Mesendoderm (in vitro differentiated cells): ENCODE measurements around the gene MTFMT.

Experiments used
- DNase-seq: peaks from one replicate; pipeline ENCODE4 v3.0.0; 2013
- H2AK5ac ChIP-seq: 2 replicates; pipeline ENCODE4 v1.6.1; 2013; ENCODE audit warnings: low read length, inconsistent platforms
- H2BK120ac ChIP-seq: 2 replicates; pipeline ENCODE4 v1.6.1; 2013; ENCODE audit warnings: low read depth, mild to moderate bottlenecking, low read length, moderate library complexity, mixed read lengths
- H2BK15ac ChIP-seq: replicated peaks from 2 replicates; pipeline ENCODE4 v1.6.1; 2013; ENCODE audit warnings: low read depth, mild to moderate bottlenecking, moderate library complexity
- H2BK5ac ChIP-seq: 2 replicates; pipeline ENCODE4 v1.6.1; 2013; ENCODE audit warnings: low read length, inconsistent platforms
- H3K18ac ChIP-seq: 2 replicates; pipeline ENCODE4 v1.6.1; 2013; ENCODE audit warnings: mild to moderate bottlenecking, low read length, mixed read lengths
- H3K23ac ChIP-seq: one replicate; pipeline ENCODE4 v1.6.1; 2013; ENCODE audit warnings: low read length
- H3K27ac ChIP-seq: 2 replicates; pipeline ENCODE4 v1.5.1; 2013; ENCODE audit warnings: low read depth, mild to moderate bottlenecking, inconsistent platforms, low read length, moderate library complexity
- H3K27me3 ChIP-seq: 2 replicates; pipeline ENCODE4 v1.6.1; 2013; ENCODE audit warnings: low read length, control low read depth, mild to moderate bottlenecking, inconsistent platforms; ENCODE audit not compliant: insufficient read depth, poor library complexity
- H3K36me3 ChIP-seq: 2 replicates; pipeline ENCODE4 v1.6.1; 2013; ENCODE audit warnings: low read length, inconsistent platforms; ENCODE audit not compliant: control insufficient read depth, insufficient read depth
- H3K4ac ChIP-seq: one replicate; pipeline ENCODE4 v1.6.1; 2013; ENCODE audit warnings: low read depth, mild to moderate bottlenecking, low read length, moderate library complexity
- H3K4me1 ChIP-seq: 2 replicates; pipeline ENCODE4 v1.6.1; 2013; ENCODE audit warnings: low read depth, low read length, inconsistent platforms; ENCODE audit not compliant: control insufficient read depth
- H3K4me2 ChIP-seq: 2 replicates; pipeline ENCODE4 v1.6.1; 2013; ENCODE audit warnings: low read length
- H3K4me3 ChIP-seq: 2 replicates; pipeline ENCODE4 v1.5.1; 2013; ENCODE audit warnings: mild to moderate bottlenecking, low read length
- H3K56ac ChIP-seq: one replicate; pipeline ENCODE4 v1.6.1; 2013; ENCODE audit warnings: low read length
- H3K79me1 ChIP-seq: 2 replicates; pipeline ENCODE4 v1.6.1; 2013; ENCODE audit warnings: low read length, inconsistent platforms
- H3K79me2 ChIP-seq: 2 replicates; pipeline ENCODE4 v1.6.1; 2013; ENCODE audit warnings: mild to moderate bottlenecking, low read length; ENCODE audit not compliant: control insufficient read depth, insufficient read depth
- H3K9ac ChIP-seq: 2 replicates; pipeline ENCODE4 v1.6.1; 2013; ENCODE audit warnings: low read length, inconsistent platforms
- H4K5ac ChIP-seq: one replicate; pipeline ENCODE4 v1.6.1; 2013; ENCODE audit warnings: low read length
- H4K8ac ChIP-seq: one replicate; pipeline ENCODE4 v1.6.1; 2013; ENCODE audit warnings: low read depth, mild to moderate bottlenecking, control low read depth, low read length, moderate library complexity
- WGBS: extraction: QIAGEN DNeasy Blood & Tissue Kit; methylation state at CpG from one replicate; pipeline ENCODE4 v1.1.7; 2013; ENCODE audit warnings: low lambda C conversion rate, missing lambda C conversion rate; ENCODE audit not compliant: insufficient coverage; ENCODE audit errors: extremely low coverage; 5-methylcytosine and 5-hydroxymethylcytosine counted together

MTFMT gene

DNA sequence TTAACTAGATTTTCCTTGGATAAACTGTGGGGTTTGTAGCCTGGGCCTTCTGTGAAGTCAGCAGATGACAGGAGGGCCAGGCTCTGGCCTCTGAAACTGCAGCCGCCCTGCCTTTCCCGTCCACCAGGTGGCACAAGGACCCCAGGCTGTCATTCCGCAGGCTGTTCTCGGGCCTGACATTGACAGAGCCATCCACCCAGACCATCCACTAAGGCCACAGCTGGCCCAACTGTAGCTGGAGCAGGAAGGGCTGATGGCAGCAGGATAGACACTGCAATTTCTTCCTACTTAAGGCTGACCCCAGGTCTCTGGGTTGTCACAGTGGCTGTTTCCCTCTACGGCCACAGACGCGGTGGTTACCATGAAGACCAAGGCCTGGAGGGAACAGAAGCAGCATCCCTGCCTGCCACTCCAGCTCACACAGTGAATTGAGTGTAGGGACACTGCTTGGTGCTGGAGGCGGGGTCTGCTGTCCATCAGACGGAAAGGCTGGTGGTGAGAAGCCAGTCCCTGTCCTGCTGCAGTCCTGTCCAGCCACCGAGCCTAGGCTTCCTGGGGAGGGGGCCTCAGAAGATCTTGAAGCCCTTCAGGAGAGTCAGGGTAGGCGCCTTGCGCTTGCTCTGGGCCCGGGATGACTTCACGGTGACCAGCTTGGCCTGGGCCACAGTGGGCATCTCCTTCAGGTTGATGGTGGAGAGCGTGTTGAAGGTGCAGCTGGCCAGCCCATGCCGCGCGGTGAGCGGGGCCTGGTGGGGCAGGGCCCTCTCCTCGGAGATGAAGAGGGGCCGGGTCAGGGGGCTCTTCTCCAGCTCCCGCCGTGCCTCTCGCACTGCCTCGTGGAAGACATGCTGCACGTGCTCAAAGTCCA, 25.1 kb upstream of the MTFMT start:
- no peak overlapping the region for H3K56ac ChIP-seq
- H3K4me2 ChIP-seq, result no peak overlapping the region
- peak; percentile 76 for DNase-seq
- no peaks in the 10 kb centered on the region for H3K79me1 ChIP-seq
- peaks cover under 1% of the 10 kb centered on the region for H3K4me1 ChIP-seq
- H3K18ac ChIP-seq, result no peak overlapping the region
- no peak overlapping the region for H4K5ac ChIP-seq
- H4K8ac ChIP-seq, result no peak overlapping the region
- H2BK120ac ChIP-seq, result no peak overlapping the region
- no peaks in the 10 kb centered on the region for H3K27me3 ChIP-seq
- H3K27ac ChIP-seq, result no peak overlapping the region
- H2BK5ac ChIP-seq, result no peak overlapping the region
- H2BK15ac ChIP-seq, result no peak overlapping the region
- no CpG with 5 or more reads among the region's 26 CpGs for WGBS
- no peaks in the 10 kb centered on the region for H3K79me2 ChIP-seq
- peaks cover 8% of the 10 kb centered on the region for H3K36me3 ChIP-seq
- no peak overlapping the region for H3K23ac ChIP-seq
- no peak overlapping the region for H3K9ac ChIP-seq
- no peak overlapping the region for H2AK5ac ChIP-seq
- no peak overlapping the region for H3K4ac ChIP-seq
- H3K4me3 ChIP-seq, result no peak overlapping the region

DNA sequence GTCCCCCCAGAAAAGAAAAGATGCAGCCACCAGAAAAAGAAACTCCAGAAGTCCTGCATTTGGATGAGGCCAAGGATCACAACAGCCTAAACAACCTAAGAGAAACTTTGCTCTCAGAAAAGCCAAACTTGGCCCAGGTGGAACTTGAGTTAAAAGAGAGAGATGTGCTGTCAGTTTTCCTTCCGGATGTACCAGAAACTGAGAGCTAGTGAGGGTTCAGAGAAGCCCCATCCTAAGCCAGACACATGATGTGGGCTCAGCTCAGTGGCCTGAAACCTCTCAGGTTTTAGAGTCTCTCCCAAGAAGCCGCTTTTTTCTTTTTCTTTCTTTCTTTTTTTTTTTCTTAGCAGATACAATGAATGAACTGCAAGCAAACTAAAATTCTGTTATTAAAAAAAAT, 23.5 kb upstream of the MTFMT start:
- no peak overlapping the region for H3K27ac ChIP-seq
- H3K79me1 ChIP-seq, result no peaks in the 10 kb centered on the region
- H2BK15ac ChIP-seq, result no peak overlapping the region
- peaks cover 7% of the 10 kb centered on the region for H3K36me3 ChIP-seq
- no CpG with 5 or more reads among the region's 2 CpGs for WGBS
- H3K4ac ChIP-seq, result no peak overlapping the region
- H3K56ac ChIP-seq, result no peak overlapping the region
- H2BK120ac ChIP-seq, result no peak overlapping the region
- H4K8ac ChIP-seq, result no peak overlapping the region
- H3K4me2 ChIP-seq, result no peak overlapping the region
- no peak overlapping the region for H3K9ac ChIP-seq
- H3K4me3 ChIP-seq, result no peak overlapping the region
- no peak overlapping the region for H3K18ac ChIP-seq
- no peak overlapping the region for H4K5ac ChIP-seq
- H3K23ac ChIP-seq, result no peak overlapping the region
- H3K27me3 ChIP-seq, result no peaks in the 10 kb centered on the region
- no peak overlapping the region for H2BK5ac ChIP-seq
- DNase-seq, result no peak
- H2AK5ac ChIP-seq, result no peak overlapping the region
- H3K79me2 ChIP-seq, result no peaks in the 10 kb centered on the region
- H3K4me1 ChIP-seq, result peaks cover 2% of the 10 kb centered on the region

DNA sequence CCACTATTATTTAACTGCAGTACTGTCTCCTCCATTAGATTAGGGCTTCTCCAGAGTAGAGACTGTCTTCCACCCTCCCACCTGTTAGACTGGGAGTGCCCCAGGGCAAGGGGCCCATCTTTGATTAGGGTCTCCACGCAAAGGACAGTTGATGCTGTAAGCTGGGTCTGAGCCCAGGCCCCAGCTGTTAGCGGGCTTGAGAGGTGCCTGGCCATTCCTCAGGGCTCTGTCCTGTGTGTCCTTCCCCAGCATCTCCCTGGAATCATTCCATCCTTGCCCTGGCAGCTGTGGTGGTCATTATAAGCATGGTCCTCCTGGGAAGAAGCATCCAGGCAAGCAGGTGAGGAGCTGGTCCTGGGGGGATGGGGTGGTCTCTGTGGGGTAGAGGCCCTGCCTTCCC, 21.8 kb upstream of the MTFMT start:
- Histone ChIP-seq H2BK15ac (no peak overlapping the region), H3K27ac (no peak overlapping the region), H3K4me2 (no peak overlapping the region), H3K4ac (no peak overlapping the region), H3K18ac (no peak overlapping the region), H2BK5ac (no peak overlapping the region), H3K4me1 (peaks cover 2% of the 10 kb centered on the region), H3K56ac (no peak overlapping the region), H4K8ac (no peak overlapping the region), H4K5ac (no peak overlapping the region), H3K27me3 (no peaks in the 10 kb centered on the region), H2AK5ac (no peak overlapping the region), H3K36me3 (peaks cover 7% of the 10 kb centered on the region), H3K4me3 (no peak overlapping the region), H3K9ac (no peak overlapping the region), H3K23ac (no peak overlapping the region), H2BK120ac (no peak overlapping the region), H3K79me2 (no peaks in the 10 kb centered on the region), H3K79me1 (no peaks in the 10 kb centered on the region)
- WGBS, result no CpG with 5 or more reads among the region's 2 CpGs
- no peak for DNase-seq

DNA sequence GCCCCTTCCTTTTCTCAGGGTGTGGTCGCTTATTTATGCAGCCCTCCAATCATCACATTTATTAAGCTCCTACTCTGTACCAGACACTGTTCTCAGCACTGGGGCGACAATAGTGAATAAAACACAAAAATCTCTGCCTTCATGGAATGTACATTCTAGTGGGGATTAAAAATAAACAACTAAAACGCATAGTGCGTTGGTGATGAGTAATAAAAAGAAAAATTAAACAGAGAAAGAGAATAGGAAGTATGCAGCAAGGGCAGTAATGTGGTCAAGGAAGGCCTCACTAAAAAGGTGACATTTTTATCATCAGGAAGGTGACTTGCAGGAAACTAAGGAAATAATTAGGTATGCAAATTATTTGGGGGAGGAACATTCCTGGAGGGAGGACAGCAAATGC, 20.8 kb upstream of the MTFMT start:
- Histone ChIP-seq H4K5ac (no peak overlapping the region), H4K8ac (no peak overlapping the region), H2BK120ac (no peak overlapping the region), H3K4me2 (no peak overlapping the region), H3K9ac (no peak overlapping the region), H3K27ac (no peak overlapping the region), H2BK15ac (no peak overlapping the region), H3K79me1 (no peaks in the 10 kb centered on the region), H3K36me3 (peaks cover 3% of the 10 kb centered on the region), H3K18ac (no peak overlapping the region), H3K27me3 (no peaks in the 10 kb centered on the region), H2BK5ac (no peak overlapping the region), H3K23ac (no peak overlapping the region), H3K56ac (no peak overlapping the region), H3K4me1 (peaks cover 2% of the 10 kb centered on the region), H3K4ac (no peak overlapping the region), H3K4me3 (no peak overlapping the region), H3K79me2 (no peaks in the 10 kb centered on the region), H2AK5ac (no peak overlapping the region)
- 100% methylated on average over 2 of the region's 4 CpGs for WGBS
- DNase-seq, result no peak

DNA sequence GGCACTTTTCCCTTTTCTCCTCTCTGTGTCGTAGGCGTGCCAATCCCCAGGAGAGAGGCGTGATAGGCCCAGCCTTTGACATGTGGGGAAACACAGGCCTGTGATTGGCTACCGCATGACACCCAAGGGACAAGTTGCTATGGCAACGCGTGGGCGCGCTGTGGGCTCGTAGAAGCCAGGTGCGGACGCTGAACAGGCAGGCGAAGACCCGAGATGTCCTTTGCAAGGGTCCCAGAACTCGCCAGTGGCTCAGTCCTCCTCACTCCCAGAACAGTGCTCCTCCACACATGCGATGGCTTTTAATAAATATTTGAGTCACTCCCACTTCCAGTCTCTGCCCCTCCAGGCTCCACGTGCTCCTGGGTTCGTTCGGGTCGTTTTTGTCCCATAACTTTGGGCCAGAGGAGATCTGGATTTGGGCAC, 20.0 kb upstream of the MTFMT start:
- peaks cover 2% of the 10 kb centered on the region for H3K4me1 ChIP-seq
- no peak overlapping the region for H3K56ac ChIP-seq
- no peak overlapping the region for H2BK15ac ChIP-seq
- H3K79me1 ChIP-seq, result no peaks in the 10 kb centered on the region
- peak; percentile 97 for DNase-seq
- H3K36me3 ChIP-seq, result no peaks in the 10 kb centered on the region
- no peak overlapping the region for H4K8ac ChIP-seq
- no peak overlapping the region for H3K27ac ChIP-seq
- no CpG with 5 or more reads among the region's 19 CpGs for WGBS
- no peak overlapping the region for H4K5ac ChIP-seq
- H3K4ac ChIP-seq, result no peak overlapping the region
- no peak overlapping the region for H3K4me3 ChIP-seq
- H3K4me2 ChIP-seq, result peak overlapping the region; percentile 93
- H3K18ac ChIP-seq, result no peak overlapping the region
- no peak overlapping the region for H2BK120ac ChIP-seq
- no peak overlapping the region for H2AK5ac ChIP-seq
- H3K79me2 ChIP-seq, result no peaks in the 10 kb centered on the region
- no peaks in the 10 kb centered on the region for H3K27me3 ChIP-seq
- H2BK5ac ChIP-seq, result no peak overlapping the region
- H3K9ac ChIP-seq, result no peak overlapping the region
- H3K23ac ChIP-seq, result no peak overlapping the region

DNA sequence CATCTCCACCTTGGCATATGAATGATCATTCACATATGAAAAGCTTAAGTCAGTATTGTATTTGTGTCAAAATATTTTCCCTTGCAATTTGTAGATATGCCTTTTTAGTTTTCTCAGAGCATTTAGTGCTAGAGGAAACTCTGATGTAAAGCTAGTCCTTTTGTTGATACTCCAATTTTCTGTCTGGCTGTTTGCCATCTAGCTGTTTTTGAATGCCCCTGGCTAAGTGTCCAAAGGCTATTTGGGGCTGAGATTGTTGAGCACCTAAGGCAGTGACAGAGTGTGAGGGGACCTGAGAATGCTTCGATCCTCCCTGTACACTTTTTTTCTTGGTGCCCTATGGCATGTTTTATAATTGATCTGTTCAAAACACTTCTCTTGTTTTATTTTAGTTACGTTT, 18.8 kb upstream of the MTFMT start:
- no CpG with 5 or more reads among the region's 2 CpGs for WGBS
- H3K4me3 ChIP-seq, result no peak overlapping the region
- H3K4me2 ChIP-seq, result no peak overlapping the region
- no peak overlapping the region for H3K9ac ChIP-seq
- no peak overlapping the region for H2BK15ac ChIP-seq
- no peak overlapping the region for H3K4ac ChIP-seq
- H4K5ac ChIP-seq, result no peak overlapping the region
- H3K36me3 ChIP-seq, result no peaks in the 10 kb centered on the region
- H3K27me3 ChIP-seq, result no peaks in the 10 kb centered on the region
- no peaks in the 10 kb centered on the region for H3K79me1 ChIP-seq
- no peak overlapping the region for H2BK120ac ChIP-seq
- peaks cover 2% of the 10 kb centered on the region for H3K4me1 ChIP-seq
- no peak for DNase-seq
- no peaks in the 10 kb centered on the region for H3K79me2 ChIP-seq
- H3K27ac ChIP-seq, result no peak overlapping the region
- no peak overlapping the region for H3K56ac ChIP-seq
- H2AK5ac ChIP-seq, result no peak overlapping the region
- H4K8ac ChIP-seq, result no peak overlapping the region
- no peak overlapping the region for H3K18ac ChIP-seq
- no peak overlapping the region for H2BK5ac ChIP-seq
- H3K23ac ChIP-seq, result no peak overlapping the region
